DND-41 (cell line): ENCODE measurements around the gene NELFA.

ENCODE experiments used
- CTCF ChIP-seq: IDR thresholded peaks from 2 replicates; pipeline ENCODE4 v1.5.1; 2012; ENCODE audit warnings: borderline replicate concordance, low read length, moderate library complexity, mild to moderate bottlenecking; ENCODE audit not compliant: poor library complexity, severe bottlenecking; ENCODE audit errors: extremely low read depth
- EZH2 ChIP-seq: IDR thresholded peaks from 3 replicates; pipeline ENCODE4 v1.6.1; 2012; ENCODE audit warnings: borderline replicate concordance, low read depth, mild to moderate bottlenecking, moderate library complexity, low read length, inconsistent platforms; ENCODE audit not compliant: severe bottlenecking

- TF ChIP-seq CTCF, result no peak
- TF ChIP-seq EZH2, result no peak
These were observed 18.5 kb downstream of the NELFA start for GRCh38 chr4:1990348-1990645.
